ENCODE results near the gene MACROD1. TPM values are rescaled to one million over a fixed set of nuclear protein-coding genes. Genes with fewer than 3 reads are reported as not detected.

The MACROD1 gene
- total and polyA plus RNA-seq, 9 of the 15 experiments (the other 6 are each of a cell fraction or from before 2014, with no cell fraction given): 1.1 to 60.0 (median 26.4) TPM

DNA sequence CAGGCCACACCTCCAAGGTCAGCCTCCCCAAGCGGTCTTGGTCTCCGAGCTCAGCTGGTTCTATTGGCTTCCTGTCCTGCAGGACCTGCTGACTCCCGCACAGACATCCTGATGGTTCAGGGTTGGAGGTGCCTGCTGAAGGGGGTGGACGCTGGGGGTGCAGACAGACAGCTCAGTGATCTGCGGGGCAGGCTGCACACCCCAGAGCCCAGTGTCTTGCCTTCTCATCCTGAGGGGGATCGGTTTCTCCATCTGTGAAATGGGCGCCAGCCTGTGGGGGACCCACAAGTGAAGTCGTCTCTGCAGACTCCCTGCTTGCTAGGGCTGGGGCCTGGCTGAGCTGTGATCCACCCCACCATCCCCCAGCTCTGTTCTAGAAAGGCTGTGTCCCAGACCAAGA lies 116.4 kb downstream of the MACROD1 start:
- ChIA-PET CTCF (ENCODE audit: low intra/inter-chr PET ratio) (no interaction called here), POLR2A (interaction anchor here (0.6 kb wide), 1 partner anchor 36 kb away, joined by 4 read pairs; no protein-coding TSS in a partner anchor)
- no peak overlapping the region for H3K27ac ChIP-seq (ENCODE audit: extremely low read depth, low read depth, low read length)
- H3K27me3 ChIP-seq (ENCODE audit: control insufficient read depth in 2 of 2, insufficient read depth in 2 of 2, low read length in 2 of 2): no peaks in the 10 kb centered on the region
- 57% methylated on average over 8 of the region's 8 CpGs for WGBS (ENCODE audit: insufficient coverage, low coverage, missing lambda C conversion rate)
- no peak overlapping the region for H3K4me2 ChIP-seq (ENCODE audit: insufficient read depth, low read length)
- no peaks in the 10 kb centered on the region for H3K9me1 ChIP-seq (ENCODE audit: control insufficient read depth, insufficient read depth, low read length)
- FAIRE-seq (no peak), ATAC-seq (no peak), DNase-seq (ENCODE audit: extremely low read depth in 1 of 4, low spot score in 3 of 4) (no peak)
- peaks cover 44% of the 10 kb centered on the region for H4K20me1 ChIP-seq (replicated peaks; ENCODE audit: control insufficient read depth, insufficient read depth, low read length)
- H3K36me3 ChIP-seq (ENCODE audit: control insufficient read depth, insufficient read depth, low read length): no peaks in the 10 kb centered on the region
- BruUV-seq (replicated peaks): no TSS peak
- no peaks in the 10 kb centered on the region for H3K79me2 ChIP-seq (ENCODE audit: control insufficient read depth, insufficient read depth, low read length)
- no peak overlapping the region for H3K9ac ChIP-seq (ENCODE audit: insufficient read depth in 1 of 2, low read depth in 2 of 2, low read length in 2 of 2)
- no peaks in the 10 kb centered on the region for H3K9me3 ChIP-seq (replicated peaks; ENCODE audit: control insufficient read depth, insufficient read depth, low read depth, low read length)
- no peak overlapping the region for H3K4me3 ChIP-seq
- TF ChIP-seq HMGN3 (IDR thresholded peaks at IDR 0.05; ENCODE audit: borderline replicate concordance, extremely low read depth, insufficient read length, low read depth, low read length): peak; percentile 24
- peak; percentile 53; the same call in 1 of the 2 replicates for TF ChIP-seq ADNP (tag; IDR thresholded peaks at IDR 0.05)
- peak; percentile 74 for TF ChIP-seq BCOR (IDR thresholded peaks at IDR 0.05)
- TF ChIP-seq, protein P1, sequence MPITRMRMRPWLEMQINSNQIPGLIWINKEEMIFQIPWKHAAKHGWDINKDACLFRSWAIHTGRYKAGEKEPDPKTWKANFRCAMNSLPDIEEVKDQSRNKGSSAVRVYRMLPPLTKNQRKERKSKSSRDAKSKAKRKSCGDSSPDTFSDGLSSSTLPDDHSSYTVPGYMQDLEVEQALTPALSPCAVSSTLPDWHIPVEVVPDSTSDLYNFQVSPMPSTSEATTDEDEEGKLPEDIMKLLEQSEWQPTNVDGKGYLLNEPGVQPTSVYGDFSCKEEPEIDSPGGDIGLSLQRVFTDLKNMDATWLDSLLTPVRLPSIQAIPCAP (CRISPR knock-in tag; IDR thresholded peaks at IDR 0.05; ENCODE audit: borderline replicate concordance): no peak
- peak in 1 of 2 experiments; percentile 51; a peak in 1 of 4 replicates for TF ChIP-seq KDM1A (IDR thresholded peaks at IDR 0.05)
- no peak for TF ChIP-seq FOSL1 (tag; conservative IDR thresholded peaks at IDR 0.05)
- no peak for TF ChIP-seq ZFPM2 (CRISPR knock-in tag; IDR thresholded peaks at IDR 0.05)
- TF ChIP-seq, protein P2, sequence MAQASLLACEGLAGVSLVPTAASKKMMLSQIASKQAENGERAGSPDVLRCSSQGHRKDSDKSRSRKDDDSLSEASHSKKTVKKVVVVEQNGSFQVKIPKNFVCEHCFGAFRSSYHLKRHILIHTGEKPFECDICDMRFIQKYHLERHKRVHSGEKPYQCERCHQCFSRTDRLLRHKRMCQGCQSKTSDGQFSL (CRISPR knock-in tag; IDR thresholded peaks at IDR 0.05): 0 out of 2 replicates have a peak, but pooled peaks have one; percentile 18
- TF ChIP-seq, protein P2 (tag; IDR thresholded peaks at IDR 0.05): no peak
- no peak for TF ChIP-seq SOX6 (IDR thresholded peaks at IDR 0.05)
- TF ChIP-seq CBX2 (IDR thresholded peaks at IDR 0.05; ENCODE audit: insufficient read depth, low read length, poor library complexity, severe bottlenecking): no peak
- no peak for TF ChIP-seq RHOXF2B (CRISPR knock-in tag; conservative IDR thresholded peaks at IDR 0.05)
- no peak for TF ChIP-seq RUNX1 (IDR thresholded peaks at IDR 0.05; ENCODE audit: low read depth)
- TF ChIP-seq RBM25 (IDR thresholded peaks at IDR 0.05; ENCODE audit: low read depth, low read length, severe bottlenecking): peak; percentile 57
- in situ Hi-C loops (cut with MboI): no loop called here
- intact Hi-C loops (cut with micrococcal nuclease): no loop called here
- H2AFZ ChIP-seq (ENCODE audit: low read depth, low read length): no peak overlapping the region
- peaks cover 0 to 41% of the 10 kb centered on the region in 2 experiments; a peak in 2 of 5 replicates for H3K4me1 ChIP-seq (replicated peaks in 1 of 2; ENCODE audit: control insufficient read depth in 2 of 2, insufficient read depth in 2 of 2, low read length in 2 of 2)
